Stimulated activated CD8-positive, alpha-beta memory T cell treated with anti-CD3 and anti-CD28 coated beads, Interleukin-15, amount 100 ng/mL, for 1 hour (primary cell): Measurements from ENCODE around the gene AIDA.
"Not testable (repeated sequence)": the region's sequence is repeated elsewhere in the genome, so short reads cannot be mapped to it uniquely, and the experiment has no call there.

Experiments
- DNase-seq: peaks from one replicate; pipeline ENCODE4 v3.0.0-alpha.2; 2020; ENCODE audit warnings: low read depth

AIDA gene, protein sequence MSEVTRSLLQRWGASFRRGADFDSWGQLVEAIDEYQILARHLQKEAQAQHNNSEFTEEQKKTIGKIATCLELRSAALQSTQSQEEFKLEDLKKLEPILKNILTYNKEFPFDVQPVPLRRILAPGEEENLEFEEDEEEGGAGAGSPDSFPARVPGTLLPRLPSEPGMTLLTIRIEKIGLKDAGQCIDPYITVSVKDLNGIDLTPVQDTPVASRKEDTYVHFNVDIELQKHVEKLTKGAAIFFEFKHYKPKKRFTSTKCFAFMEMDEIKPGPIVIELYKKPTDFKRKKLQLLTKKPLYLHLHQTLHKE

DNA sequence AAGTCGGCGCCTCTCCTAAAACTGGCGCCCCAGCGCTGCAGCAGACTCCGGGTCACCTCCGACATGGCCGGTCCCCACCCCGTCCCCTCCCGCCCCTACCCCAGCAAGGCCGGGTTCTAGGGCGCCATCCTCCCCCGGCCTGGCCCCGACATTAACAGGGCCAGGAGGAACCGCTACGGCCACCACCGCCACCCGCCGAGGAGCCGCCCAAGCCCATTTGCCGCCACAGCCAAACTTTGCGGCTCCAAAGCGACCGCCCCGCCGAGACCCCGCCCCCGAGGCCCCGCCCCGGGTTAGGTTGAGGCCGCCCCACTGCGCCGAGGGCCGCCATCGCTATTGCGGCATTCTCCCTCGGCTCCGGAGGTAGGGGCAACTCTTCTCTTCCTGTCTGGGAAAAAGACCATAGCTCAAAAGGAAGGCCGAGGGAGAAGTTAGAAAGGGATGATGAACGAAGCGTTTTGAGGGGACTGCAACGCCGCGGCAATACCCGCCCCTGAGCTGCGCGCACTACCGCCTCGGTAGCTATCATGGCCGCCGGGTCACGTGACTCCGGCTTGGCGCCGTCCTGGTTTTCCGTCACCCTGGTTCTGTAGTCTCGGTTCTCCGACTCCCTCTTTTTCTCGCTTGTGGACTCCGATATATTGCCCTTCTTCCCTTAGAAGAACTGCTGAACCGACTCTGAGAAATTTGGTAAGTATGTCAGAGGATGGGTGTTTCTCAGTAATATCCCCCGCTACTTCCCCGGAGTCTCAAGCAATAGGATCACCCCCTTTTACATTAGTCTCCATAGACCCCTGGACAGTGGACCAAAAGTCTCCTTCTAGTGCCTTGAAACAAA lies at the start of gene AIDA, which contains the start of gene BROX:
Gene AIDA (minus strand): TSS at position 239 of the 838 bp plus-strand sequence. CDS start 174 bp downstream, at position 65.
Gene BROX (plus strand): TSS at position 312 of the 838 bp plus-strand sequence. CDS start 3,136 bp downstream, outside the sequence.
- peak; percentile 96 for DNase-seq

DNA sequence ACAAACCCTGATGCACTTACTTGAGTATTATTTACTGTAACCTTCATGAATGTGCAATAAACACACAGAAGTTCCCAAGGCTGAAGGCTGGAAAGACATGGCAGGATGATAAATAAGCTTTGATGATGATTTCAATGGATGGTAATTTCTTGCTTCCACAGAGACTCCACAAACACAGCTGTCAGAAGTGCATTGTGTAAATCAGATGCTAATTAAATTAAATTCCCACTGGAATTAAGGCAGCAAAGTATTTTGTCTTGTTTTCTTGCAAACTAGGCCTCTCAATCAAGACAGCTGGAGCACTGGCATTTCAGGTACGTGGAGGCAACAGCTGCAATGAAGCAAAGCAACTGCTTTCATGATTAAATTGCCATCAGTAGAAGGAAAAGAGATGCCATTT lies 48.8 kb upstream of the AIDA start:
- DNase-seq: no peak

DNA sequence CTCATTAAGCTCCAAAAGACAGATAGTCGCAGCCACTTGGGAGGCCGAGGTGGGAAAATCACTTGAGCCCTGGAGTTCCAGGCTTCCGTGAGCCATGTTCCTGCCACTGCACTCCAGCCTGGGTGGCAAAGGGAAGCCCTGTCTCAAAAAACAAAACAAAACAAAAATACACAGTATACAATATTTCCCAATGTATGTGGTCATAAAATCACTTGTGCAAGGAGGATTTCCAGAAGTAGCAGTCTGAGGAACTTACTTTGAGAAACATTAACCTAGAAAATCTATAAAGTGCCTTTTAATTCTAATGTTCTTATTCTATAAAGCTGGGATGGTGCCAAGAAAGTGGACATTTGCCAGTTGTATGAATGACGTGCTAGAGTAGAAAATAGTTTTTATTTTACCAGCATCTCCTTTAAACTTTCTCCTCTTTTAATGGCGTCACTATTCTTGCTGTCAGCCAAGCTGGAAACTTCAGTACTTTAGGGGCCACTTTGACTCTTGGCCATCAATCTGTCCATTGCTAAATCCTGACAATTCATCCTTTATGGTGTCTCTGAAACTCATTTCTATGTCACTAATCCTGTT lies 47.3 kb upstream of the AIDA start:
- DNase-seq: no peak

DNA sequence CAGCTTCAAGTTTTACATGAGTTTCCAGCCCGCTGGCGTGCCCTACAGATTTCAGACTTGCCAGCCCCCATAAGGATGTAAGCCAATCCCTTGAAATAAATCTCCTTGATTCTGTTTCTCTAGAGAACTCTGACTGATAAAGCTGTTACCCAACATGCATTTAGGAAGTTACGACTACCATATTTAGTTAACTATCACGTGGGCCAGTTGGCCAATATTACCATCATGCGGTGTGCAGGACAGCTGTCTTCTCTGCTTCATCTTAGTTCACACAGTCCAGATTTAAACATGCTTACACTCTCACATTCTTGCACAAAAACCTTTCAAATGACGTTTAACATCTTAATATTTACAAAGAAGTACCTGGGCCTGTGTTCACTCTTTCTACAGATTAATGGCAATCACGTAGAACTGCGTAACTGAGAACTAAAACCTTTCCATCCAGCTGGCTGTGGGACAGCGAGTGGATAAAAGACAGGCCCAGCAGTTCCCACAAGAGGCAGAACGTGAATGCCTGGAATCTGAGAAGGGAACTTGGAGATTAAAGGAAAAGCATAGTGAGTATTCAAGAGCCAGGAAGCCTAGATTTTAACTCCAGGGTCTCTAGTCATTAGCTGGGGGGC lies 45.5 kb upstream of the AIDA start:
- DNase-seq: no peak

DNA sequence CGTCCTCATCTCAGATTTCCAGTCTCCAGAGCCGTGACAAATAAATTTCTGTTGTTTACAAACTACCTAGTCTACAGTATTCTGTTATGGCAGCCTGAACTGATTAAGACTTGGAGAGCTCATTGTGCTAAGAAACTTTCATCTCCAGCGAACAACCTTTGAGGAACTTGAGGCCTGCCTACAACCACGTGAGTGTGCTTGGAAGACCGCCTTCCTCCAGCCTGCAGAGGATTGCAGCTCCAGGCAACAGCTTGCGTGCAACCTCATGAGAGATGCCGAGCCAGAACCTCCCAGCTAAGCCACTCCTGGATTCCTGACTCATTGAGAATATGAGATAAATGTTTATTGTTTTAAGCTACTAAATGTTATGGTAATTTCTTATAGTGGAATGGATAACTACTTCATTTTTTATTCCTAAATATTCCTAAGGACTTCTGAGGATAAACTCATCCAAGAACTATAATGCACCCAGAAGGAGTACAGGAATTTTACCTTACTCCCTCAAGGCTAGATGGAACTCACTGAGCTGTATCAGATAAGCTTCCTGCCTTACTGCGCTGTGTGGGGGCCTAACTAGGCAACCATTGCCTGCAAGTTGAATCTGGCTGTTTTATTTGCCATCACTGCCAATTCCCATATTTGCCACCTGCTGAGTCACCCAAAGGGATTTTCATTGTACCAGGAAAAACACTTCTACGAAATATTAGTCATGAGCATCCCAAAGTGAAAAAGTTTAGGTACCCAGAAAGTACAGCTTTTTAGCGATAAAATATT lies 42.3 kb upstream of the AIDA start:
- no peak for DNase-seq

DNA sequence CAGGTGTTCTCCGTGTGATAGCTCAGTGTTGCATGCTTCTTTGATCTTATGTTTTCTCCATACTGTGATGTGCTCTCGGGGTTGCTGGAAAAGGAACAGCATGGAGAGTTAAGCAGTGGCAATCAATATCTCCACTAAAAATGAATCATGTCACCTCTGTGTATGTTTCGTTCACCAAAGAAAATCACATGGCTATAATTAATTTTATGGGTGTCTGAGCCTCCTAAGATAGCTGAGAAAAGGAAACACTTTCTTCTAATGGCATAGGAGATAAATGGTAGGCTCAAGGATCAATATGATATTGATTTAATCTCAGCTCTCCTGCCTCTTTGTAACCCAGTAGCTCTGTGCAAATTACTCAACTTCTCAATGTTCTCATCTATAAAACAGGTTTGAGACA lies 39.0 kb upstream of the AIDA start:
- DNase-seq: no peak

DNA sequence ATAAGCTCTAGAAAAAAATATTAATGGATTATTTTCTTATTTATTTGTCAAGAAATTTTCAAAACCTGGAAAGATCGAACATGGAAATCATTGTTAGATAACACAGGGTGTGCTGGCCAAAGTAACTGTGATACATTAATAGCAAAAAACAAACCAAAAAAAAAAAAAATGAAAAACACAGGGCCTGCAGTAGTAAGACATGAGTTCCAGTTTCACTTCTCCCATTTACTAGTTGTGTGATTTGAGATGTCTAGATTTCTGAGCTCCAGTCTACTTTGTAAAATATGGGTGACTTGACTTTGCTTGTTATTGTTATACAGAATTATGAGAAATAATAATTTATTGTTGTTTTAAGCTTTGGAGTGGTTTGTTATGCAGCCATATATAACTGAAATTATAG lies 38.4 kb upstream of the AIDA start:
- DNase-seq: no peak

DNA sequence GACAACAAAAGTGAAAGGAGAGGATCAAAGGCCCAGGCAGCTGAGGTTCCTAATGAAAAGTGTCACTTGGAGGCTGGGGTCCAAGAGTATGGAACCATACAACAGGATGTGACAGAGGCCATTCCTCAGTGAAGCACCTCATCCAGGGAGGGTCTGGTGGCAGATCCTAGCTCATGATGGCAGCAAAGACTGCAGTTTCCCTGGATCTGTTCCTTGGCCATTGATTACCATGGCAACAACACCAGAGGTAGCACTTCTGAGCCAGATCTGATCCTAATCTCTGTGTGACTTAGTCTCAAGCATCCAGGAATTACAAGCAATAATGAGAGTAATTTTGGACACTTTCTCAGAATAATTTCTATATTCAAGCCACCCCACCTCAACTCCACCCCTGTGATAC lies 37.6 kb upstream of the AIDA start:
- DNase-seq: no peak

DNA sequence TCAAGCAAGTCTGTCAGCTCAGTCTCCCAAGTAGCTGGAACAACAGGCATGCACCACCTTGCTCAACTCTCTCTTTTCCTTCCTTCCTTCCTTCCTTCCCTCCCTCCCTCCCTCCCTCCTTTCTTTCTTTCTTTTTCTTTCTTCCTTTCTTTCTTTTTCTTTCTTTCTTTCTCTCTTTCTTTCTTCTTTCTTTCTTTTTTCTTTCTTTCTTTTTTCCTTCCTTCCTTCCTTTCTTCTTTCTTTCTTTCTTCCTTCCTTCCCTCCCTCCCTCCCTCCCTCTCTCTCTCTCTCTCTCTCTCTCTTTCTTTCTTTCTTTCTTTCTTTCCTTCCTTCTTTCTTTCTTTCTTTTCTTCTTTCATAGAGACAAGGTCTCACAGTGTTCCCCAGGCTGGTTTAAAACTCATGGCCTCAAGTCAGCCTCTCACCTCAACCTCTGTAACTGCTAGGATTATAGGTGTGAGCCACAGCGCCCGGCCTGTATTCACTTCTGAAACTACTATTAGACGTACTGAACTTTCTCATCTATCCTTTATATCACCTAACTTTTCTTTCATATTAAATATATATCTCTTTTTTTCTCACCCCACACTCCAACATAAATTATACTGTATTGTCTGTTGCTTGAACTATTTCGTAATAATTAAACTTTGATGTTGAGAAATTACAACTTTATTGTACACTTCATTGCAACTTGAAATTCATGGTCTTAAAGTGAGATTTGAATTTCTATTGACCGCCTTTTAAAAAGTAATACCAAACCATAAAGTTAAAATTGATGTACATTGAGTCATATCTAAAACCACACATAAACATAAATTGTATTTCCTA lies 29.6 kb upstream of the AIDA start:
- not testable (repeated sequence) for DNase-seq

DNA sequence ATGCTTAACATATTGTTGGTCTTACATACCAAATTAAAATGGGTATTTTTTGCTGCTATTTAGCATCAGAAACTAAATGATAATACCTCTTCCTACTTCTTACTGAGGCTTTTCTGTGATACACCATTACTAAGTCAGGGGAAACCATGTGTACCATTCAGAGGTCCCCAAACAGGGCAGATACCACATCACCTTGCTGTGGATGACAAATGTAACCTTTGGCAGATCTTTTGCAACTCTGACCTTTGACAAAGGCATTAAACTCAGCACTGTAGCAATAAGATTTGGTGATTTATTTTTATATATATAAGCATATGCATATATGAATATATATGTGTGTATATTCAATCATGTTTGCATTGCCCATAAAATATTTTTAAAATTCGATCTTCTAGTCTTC lies 27.6 kb upstream of the AIDA start:
- no peak for DNase-seq

DNA sequence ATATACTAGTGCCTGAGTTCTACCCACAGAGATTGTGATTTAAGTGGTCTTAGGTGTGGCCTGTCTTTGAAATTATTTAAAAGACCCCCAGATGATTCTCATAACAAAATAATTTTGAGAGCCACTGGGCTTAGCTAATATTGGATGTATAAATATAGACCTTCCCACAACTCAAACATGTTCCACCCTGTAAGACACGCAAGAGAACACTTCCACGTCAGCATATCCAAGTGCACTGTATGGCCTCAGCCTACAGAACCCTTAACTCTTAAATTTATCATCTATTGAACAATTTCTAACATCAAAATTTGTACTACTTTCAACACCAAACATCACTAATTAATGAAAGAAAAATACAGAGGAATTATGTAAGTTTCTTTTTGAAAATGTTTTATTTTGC lies 27.2 kb upstream of the AIDA start:
- no peak for DNase-seq

DNA sequence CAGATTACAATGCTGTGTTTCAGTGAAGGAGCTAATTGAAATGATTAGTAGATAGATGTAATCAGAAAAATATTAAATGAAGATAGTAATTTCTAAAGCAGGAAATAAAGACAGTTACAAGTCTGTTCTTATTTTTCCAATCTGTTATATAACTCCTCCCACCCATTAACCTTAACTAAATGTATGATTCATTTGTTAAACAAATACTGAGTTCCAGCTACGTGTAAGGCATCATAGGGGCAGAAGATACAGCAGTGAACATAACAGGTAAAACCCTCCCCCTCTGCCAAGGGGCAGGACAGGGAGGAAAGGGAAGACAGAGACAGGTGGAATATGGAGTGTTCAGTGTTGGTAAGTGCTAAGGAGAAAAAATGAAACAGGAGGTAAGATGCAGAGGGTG lies 24.7 kb upstream of the AIDA start, which contains the start of gene FAM177B:
Gene FAM177B (plus strand): TSS at position 231 of the 400 bp plus-strand sequence. CDS start 9,344 bp downstream, outside the sequence.
- no peak for DNase-seq

DNA sequence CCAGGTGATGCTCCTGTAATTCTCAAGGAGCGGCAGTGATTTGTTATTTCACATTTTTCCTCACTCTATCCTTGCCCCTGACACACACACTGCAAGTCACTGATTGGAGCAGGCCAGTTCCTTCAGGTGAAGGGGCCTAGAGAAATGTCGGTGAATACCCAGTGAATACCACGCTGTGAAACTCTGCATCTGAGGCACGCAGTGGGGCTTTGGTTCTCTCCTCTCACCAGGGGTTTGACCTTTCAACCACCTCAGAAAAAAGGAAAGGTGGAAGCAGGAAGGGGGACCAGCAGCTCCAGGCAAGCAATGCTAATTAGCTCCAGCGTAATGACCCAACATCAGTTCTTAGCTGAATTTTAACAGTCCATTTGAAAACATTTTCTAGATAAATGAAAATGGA lies 24.2 kb upstream of the AIDA start:
- DNase-seq: no peak

DNA sequence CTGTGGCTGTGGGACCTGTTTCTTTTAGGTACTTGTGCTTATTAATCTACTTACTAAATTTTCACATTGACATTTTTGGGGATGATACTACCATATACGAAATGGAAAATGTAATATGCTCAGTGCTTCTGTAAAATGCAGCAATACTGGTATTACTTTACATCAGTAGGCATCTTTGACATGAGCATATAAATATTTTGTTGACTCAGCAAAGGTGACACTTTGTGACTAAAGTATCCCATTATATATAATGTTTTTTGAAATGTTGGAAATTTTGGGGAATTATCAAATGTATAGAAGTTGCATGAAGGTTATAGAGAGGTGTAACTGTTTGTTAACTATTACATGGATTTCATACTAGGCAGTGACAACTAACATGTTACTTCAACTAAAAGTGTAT lies 22.4 kb upstream of the AIDA start:
- no peak for DNase-seq

DNA sequence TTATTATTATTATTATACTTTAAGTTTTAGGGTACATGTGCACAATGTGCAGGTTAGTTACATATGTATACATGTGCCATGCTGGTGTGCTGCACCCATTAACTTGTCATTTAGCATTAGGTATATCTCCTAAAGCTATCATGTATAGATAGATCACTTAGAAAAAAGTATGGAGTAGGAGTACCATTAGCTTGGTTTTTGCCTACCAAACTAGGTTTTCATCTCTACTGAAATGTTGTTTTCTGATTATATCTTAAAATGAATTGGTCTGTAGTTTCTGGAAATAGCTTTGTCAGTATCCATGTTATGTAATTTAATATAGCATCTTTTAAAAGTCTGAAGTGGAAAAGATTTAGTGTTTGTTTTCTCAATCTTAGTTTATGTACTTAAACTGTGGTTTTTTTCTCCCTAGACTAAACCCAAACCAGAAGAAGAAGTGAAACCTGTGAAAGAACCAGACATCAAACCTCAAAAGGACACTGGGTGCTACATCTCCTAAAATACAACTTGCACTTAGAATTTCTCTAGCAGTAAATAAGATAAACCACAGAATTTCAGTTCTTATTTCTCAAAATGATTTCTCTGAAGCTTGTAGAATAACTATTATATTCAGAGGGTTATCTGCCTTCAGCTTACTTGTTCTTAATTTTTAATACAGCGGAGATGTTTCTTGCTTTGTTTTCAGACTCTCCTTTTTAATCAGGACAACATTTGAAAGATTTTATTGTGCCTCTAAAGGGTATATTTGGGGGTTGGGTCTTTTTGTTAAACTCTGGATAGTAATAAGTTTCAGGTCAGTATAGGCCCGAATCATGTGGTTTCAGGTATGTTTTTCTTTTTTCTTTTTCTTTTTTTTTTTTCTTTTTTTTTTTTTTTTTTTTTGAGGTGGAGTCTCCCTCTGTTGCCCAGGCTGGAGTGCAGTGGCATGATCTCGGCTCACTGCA lies 20.2 kb upstream of the AIDA start:
- no peak for DNase-seq

DNA sequence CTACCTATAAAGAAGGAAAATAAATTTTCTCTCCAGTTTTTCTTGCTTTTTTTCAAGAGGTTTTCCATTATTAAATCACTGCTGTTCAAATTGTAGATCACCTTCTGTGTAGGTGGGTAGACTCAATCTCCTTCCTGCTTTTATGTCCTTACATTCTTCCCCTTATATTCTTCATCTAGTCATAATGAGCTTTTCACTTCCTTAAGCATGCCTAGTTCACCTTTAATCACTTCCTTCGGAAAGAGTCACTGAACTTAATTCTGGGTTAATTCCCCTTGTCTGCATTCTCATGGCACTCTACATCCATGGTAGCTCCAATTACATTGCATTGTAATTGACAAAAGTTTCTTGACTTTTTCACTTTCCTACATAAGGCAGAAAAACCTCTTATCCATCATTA lies 18.6 kb upstream of the AIDA start:
- DNase-seq: no peak

DNA sequence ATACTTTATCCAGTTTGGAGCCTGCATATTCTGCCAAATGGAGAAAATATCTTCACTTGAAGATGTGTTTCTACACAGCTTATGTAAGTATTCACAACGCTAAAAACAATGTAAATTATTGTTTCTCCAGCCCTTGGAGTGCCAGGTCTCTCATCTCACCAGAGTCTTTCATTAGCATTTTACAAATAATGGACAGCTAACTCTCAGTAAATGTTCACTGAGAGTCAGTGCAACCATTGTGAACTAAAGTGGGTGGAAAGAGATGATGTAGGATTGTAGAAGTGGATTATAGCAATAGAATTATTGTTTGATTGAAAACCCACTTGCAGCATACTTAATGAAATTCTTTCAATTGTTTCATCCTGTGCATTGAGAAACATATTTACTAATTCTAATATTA lies 16.5 kb upstream of the AIDA start:
- DNase-seq: no peak

DNA sequence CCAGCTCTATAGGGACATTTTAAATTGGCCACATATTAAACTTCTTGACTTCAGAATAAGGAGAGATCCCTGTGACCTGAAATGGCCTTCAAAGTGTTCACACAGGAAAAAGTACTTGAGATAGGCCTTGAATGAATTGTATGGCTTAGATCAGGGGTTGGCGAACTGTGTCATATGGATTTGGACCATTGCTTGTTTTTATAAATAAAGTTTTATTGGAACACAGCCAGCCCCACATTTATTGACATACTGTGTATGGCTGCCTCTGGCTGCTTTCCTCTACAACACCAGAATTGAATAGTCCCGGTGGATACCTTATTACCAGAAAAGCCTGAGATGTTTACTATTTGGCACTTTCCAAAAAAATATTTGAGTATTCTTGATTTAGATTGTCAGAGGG lies 4.1 kb upstream of the AIDA start:
- no peak for DNase-seq
